K562 (cell line): ENCODE measurements around the gene ADRA1B. TPM values are rescaled to one million over a fixed set of nuclear protein-coding genes. Genes with fewer than 3 reads are reported as not detected.

Source experiments
- ATAC-seq: fragments of 200-7000 bp; cut with Tn5 transposase; 3 replicates; pipeline ENCODE4 v1.9.1; 2020; ENCODE audit warnings: moderate library complexity
- BruUV-seq: library from RNA; stranded (reverse); fragments of 400-500 nt; replicated peaks from 2 replicates; lab custom pipeline; 2021; lab: Mats Ljungman, UMichigan
- CTCF ChIA-PET: fragments of 300-600 bp; formaldehyde crosslinking; extraction: SDS; loops from one replicate; lab custom pipeline; 2021; ENCODE audit warnings: low intra/inter-chr PET ratio; lab: Yijun Ruan, JAX
- POLR2A ChIA-PET: fragments of 300-600, 350-650 bp; sonication (Branson Sonifier 250); formaldehyde crosslinking; extraction: SDS; loops from one replicate; lab custom pipeline; 2021; ENCODE audit warnings: antibody characterized with exemption, inconsistent platforms; lab: Yijun Ruan, JAX
- DNase-seq, 4 experiments: peaks; one replicate each; pipeline versions ENCODE4 v3.0.0 to v3.0.0-alpha.2; 2011 to 2018; ENCODE audit warnings: low spot score in 3 of 4, mixed read lengths in 3 of 4; ENCODE audit errors: extremely low read depth in 1 of 4
- FAIRE-seq: peaks from 2 replicates; lab custom pipeline; 2011; peaks lifted over from hg19 to GRCh38; lab: Jason Lieb, UNC
- H2AFZ ChIP-seq: 2 replicates; pipeline ENCODE4 v1.6.0; 2011; ENCODE audit warnings: low read depth, low read length, control low read depth, inconsistent platforms
- H3K27ac ChIP-seq: fragments of 200-600 bp; 3 replicates; pipeline ENCODE4 v1.8.0; 2011; ENCODE audit warnings: low read depth, mild to moderate bottlenecking, control low read depth, inconsistent platforms, low read length, moderate library complexity, mixed read lengths; ENCODE audit errors: extremely low read depth
- H3K27me3 ChIP-seq, 2 experiments: fragments of 300-600 bp in 1 of 2; 2 replicates in 1 of 2; 3 replicates in 1 of 2; pipeline versions ENCODE4 v1.6.0 to v1.8.0; 2011; ENCODE audit warnings: inconsistent platforms in 2 of 2, low read length in 2 of 2, mild to moderate bottlenecking in 1 of 2, mixed read lengths in 1 of 2, moderate library complexity in 1 of 2; ENCODE audit not compliant: control insufficient read depth in 2 of 2, insufficient read depth in 2 of 2
- H3K36me3 ChIP-seq: fragments of 300-600 bp; 3 replicates; pipeline ENCODE4 v1.8.0; 2011; ENCODE audit warnings: mild to moderate bottlenecking, low read length, inconsistent platforms; ENCODE audit not compliant: control insufficient read depth, insufficient read depth
- H3K4me1 ChIP-seq, 2 experiments: fragments of 200-600 bp in 1 of 2; replicated peaks in 1 of 2; 2 replicates in 1 of 2; 3 replicates in 1 of 2; pipeline versions ENCODE4 v1.5.1 to v1.8.0; 2011; ENCODE audit warnings: inconsistent platforms in 2 of 2, low read length in 2 of 2, mild to moderate bottlenecking in 1 of 2, mixed read lengths in 1 of 2, moderate library complexity in 1 of 2; ENCODE audit not compliant: control insufficient read depth in 2 of 2, insufficient read depth in 2 of 2
- H3K4me2 ChIP-seq: 2 replicates; pipeline ENCODE4 v1.6.1; 2011; ENCODE audit warnings: low read length, control low read depth, inconsistent platforms, mixed read lengths; ENCODE audit not compliant: insufficient read depth
- H3K4me3 ChIP-seq: fragments of 200-600 bp; sonication (generic), shearing (Covaris generic); 2 replicates; pipeline ENCODE4 v1.5.1; 2016; ENCODE audit warnings: control low read depth, inconsistent platforms
- H3K79me2 ChIP-seq: fragments of 200-600 bp; 3 replicates; pipeline ENCODE4 v1.8.0; 2011; ENCODE audit warnings: low read length, inconsistent platforms; ENCODE audit not compliant: control insufficient read depth, insufficient read depth
- H3K9ac ChIP-seq, 2 experiments: 2 replicates each; pipeline versions ENCODE4 v1.6.0 to v1.6.1; 2011; ENCODE audit warnings: low read depth in 2 of 2, low read length in 2 of 2, control low read depth in 1 of 2, inconsistent platforms in 1 of 2, mild to moderate bottlenecking in 1 of 2, mixed read lengths in 1 of 2; ENCODE audit not compliant: insufficient read depth in 1 of 2
- H3K9me1 ChIP-seq: one replicate; pipeline ENCODE4 v1.6.0; 2011; ENCODE audit warnings: inconsistent platforms, mild to moderate bottlenecking, low read length, moderate library complexity; ENCODE audit not compliant: control insufficient read depth, insufficient read depth
- H3K9me3 ChIP-seq: replicated peaks from 2 replicates; pipeline ENCODE4 v1.5.1; 2011; ENCODE audit warnings: low read depth, low read length, inconsistent platforms; ENCODE audit not compliant: control insufficient read depth, insufficient read depth
- H4K20me1 ChIP-seq: replicated peaks from 2 replicates; pipeline ENCODE4 v1.6.1; 2011; ENCODE audit warnings: low read length, inconsistent platforms, mixed read lengths; ENCODE audit not compliant: control insufficient read depth, insufficient read depth
- ARID4B ChIP-seq: sonication (generic); formaldehyde crosslinking; IDR thresholded peaks from 2 replicates; pipeline ENCODE4 v1.8.0; 2022; ENCODE audit warnings: mild to moderate bottlenecking, missing genetic modification reagents
- ATF3 ChIP-seq, 2 experiments: fragments of 450-650 bp in 1 of 2; sonication (generic) in 1 of 2; formaldehyde crosslinking in 1 of 2; IDR thresholded peaks in 1 of 2; conservative IDR thresholded peaks in 1 of 2; 2 replicates each; pipeline versions ENCODE4 v1.6.1 to v1.8.1; 2016 to 2023; ENCODE audit warnings: mild to moderate bottlenecking in 2 of 2, moderate library complexity in 2 of 2, inconsistent platforms in 1 of 2, missing genetic modification reagents in 1 of 2
- BCL6 ChIP-seq: fragments of 250-450 bp; sonication (Bioruptor Pico); IDR thresholded peaks from 2 replicates; pipeline ENCODE4 v1.4.0; 2020
- CBFA2T3 ChIP-seq: fragments of 450-650 bp; IDR thresholded peaks from 2 replicates; pipeline ENCODE4 v1.6.1; 2017
- JUND ChIP-seq, 2 experiments: IDR thresholded peaks; 2 replicates in 1 of 2; 3 replicates in 1 of 2; pipeline ENCODE4 v1.6.1; 2011; ENCODE audit warnings: borderline replicate concordance in 2 of 2, low read depth in 2 of 2, low read length in 2 of 2, improper control_type of control experiment in 1 of 2, missing biosample characterization in 1 of 2, missing genetic modification characterization in 1 of 2, missing genetic modification reagents in 1 of 2
- NR3C1 ChIP-seq: sonication (generic); formaldehyde crosslinking; IDR thresholded peaks from 2 replicates; pipeline ENCODE4 v1.8.1; 2022; ENCODE audit warnings: missing genetic modification reagents
- OTX1 ChIP-seq: fragments of 450-650 bp; formaldehyde crosslinking; IDR thresholded peaks from 2 replicates; pipeline ENCODE4 v1.4.0; 2022; ENCODE audit warnings: mild to moderate bottlenecking
- PPARD ChIP-seq: fragments of 250-450 bp; sonication (Bioruptor Pico); IDR thresholded peaks from 2 replicates; pipeline ENCODE4 v1.8.0; 2022; ENCODE audit warnings: inconsistent platforms, mild to moderate bottlenecking, moderate library complexity
- SMARCA4 ChIP-seq: fragments of 450-650 bp; IDR thresholded peaks from 2 replicates; pipeline ENCODE4 v1.6.1; 2016
- WHSC1 ChIP-seq: IDR thresholded peaks from one replicate; pipeline ENCODE4 v1.6.1; 2012; ENCODE audit warnings: low read length, control low read depth, inconsistent platforms
- ZKSCAN8 ChIP-seq: fragments of 200-800 bp; sonication (Bioruptor generic); IDR thresholded peaks from 2 replicates; pipeline ENCODE4 v1.6.1; 2016; ENCODE audit warnings: missing genetic modification characterization, missing compliant biosample characterization
- ZMIZ1 ChIP-seq, 2 experiments: fragments of 150-350 bp in 1 of 2; IDR thresholded peaks; 2 replicates each; pipeline ENCODE4 v1.6.1; 2012 to 2016; ENCODE audit warnings: low read depth in 2 of 2, low read length in 2 of 2, mild to moderate bottlenecking in 1 of 2, moderate library complexity in 1 of 2
- ZNF354B ChIP-seq: fragments of 250-450 bp; sonication (Bioruptor Pico); IDR thresholded peaks from 2 replicates; pipeline ENCODE4 v1.4.0; 2020
- ZNF644 ChIP-seq: fragments of 200-800 bp; sonication (Bioruptor generic); IDR thresholded peaks from 2 replicates; pipeline ENCODE4 v1.6.1; 2016; ENCODE audit warnings: low read depth, missing genetic modification characterization, missing compliant biosample characterization
- WGBS: fragments of 100-300 bp; shearing (Covaris generic); methylation state at CpG from one replicate; pipeline ENCODE4 v1.1.6; 2016; ENCODE audit warnings: low coverage, mixed read lengths; ENCODE audit not compliant: insufficient coverage; ENCODE audit errors: missing lambda C conversion rate; 5-methylcytosine and 5-hydroxymethylcytosine counted together
- in situ Hi-C: fragments of 300-500 bp; cut with MboI; formaldehyde crosslinking; loops from 4 replicates; pipeline ENCODE4 v1.15.0; 2018; ENCODE audit warnings: inconsistent platforms, mixed read lengths
- intact Hi-C: fragments of 100-400 bp; cut with micrococcal nuclease; formaldehyde crosslinking; loops from 2 replicates; pipeline ENCODE4 v1.14.2; 2022
- polyA plus RNA-seq, 8 experiments: library from polyadenylated mRNA; depleted of rRNA in 4 of 8; stranded (reverse) in 5 of 8; unstranded in 3 of 8; fragments of >200 nt; fragmentation: Nextera tagmentation in 2 of 8; fragmentation: Illumina TruSeq in 1 of 8; extraction: Ambion mirVana in 2 of 8; extraction: Trizol in 1 of 8; gene quantifications; 2 replicates each; pipeline versions ENCODE4 v1.2.1 to v1.2.3, GENCODE V29; 2011 to 2014; ENCODE audit warnings: inconsistent platforms in 1 of 8, missing spikeins in 1 of 8
- total RNA-seq, 7 experiments: library from RNA; depleted of rRNA in 6 of 7; stranded (reverse); fragments of >200 nt in 6 of 7; fragmentation: Illumina TruSeq in 2 of 7; extraction: Trizol in 2 of 7; gene quantifications; 2 replicates each; pipeline versions ENCODE4 v1.2.1 to v1.2.3, GENCODE V29; 2011 to 2021; ENCODE audit warnings: low replicate concordance in 1 of 7

The ADRA1B gene
- total and polyA plus RNA-seq, 9 of the 15 experiments (the other 6 are each of a cell fraction or from before 2014, with no cell fraction given): not detected

- intact Hi-C loops: no loop called here
- TF ChIP-seq BCL6 (CRISPR knock-in tag) (no peak), JUND (IDR thresholded peaks at IDR 0.05; ENCODE audit: borderline replicate concordance, low read depth, low read length) (no peak), JUND (tag; IDR thresholded peaks at IDR 0.05; ENCODE audit: borderline replicate concordance, low read depth, low read length) (no peak), ZNF644 (no peak), SMARCA4 (no peak), WHSC1 (no peak), ZKSCAN8 (CRISPR knock-in tag) (no peak), CBFA2T3 (no peak), ZMIZ1 (IDR thresholded peaks at IDR 0.05; ENCODE audit: low read depth in 2 of 2, low read length in 2 of 2) (no peak), NR3C1 (no peak), ATF3 (IDR thresholded peaks at IDR 0.05) (no peak), ATF3 (CRISPR knock-in tag; conservative IDR thresholded peaks at IDR 0.05) (no peak), ZNF354B (no peak), ARID4B (CRISPR knock-in tag) (no peak), PPARD (CRISPR knock-in tag) (no peak), OTX1 (CRISPR knock-in tag) (no peak)
- Histone ChIP-seq H3K9me3 (no peaks in the 10 kb centered on the region), H3K9ac (no peak overlapping the region), H2AFZ (no peak overlapping the region), H3K4me3 (no peak overlapping the region), H3K27ac (no peak overlapping the region), H3K9me1 (no peaks in the 10 kb centered on the region), H4K20me1 (no peaks in the 10 kb centered on the region), H3K4me1 (no peaks in the 10 kb centered on the region), H3K79me2 (no peaks in the 10 kb centered on the region), H3K36me3 (no peaks in the 10 kb centered on the region), H3K4me2 (no peak overlapping the region), H3K27me3 (peaks cover 4 to 5% of the 10 kb centered on the region in 2 experiments; a peak in 2 of 5 replicates)
- ChIA-PET CTCF (no interaction called here), POLR2A (interaction anchor here (0.6 kb wide), 1 partner anchor 94 kb away, joined by 3 read pairs; no protein-coding TSS in a partner anchor)
- no peak for ATAC-seq
- no peak for DNase-seq
- in situ Hi-C loops: no loop called here
- FAIRE-seq: no peak
- BruUV-seq: no TSS peak
- WGBS: 1% methylated on average over 5 of the region's 6 CpGs
Observed at GRCh38 chr5:159897786-159898393, 18.4 kb upstream of the ADRA1B start.
